ENCODE results near the gene MYLK.
"Not testable (repeated sequence)": the region's sequence is repeated elsewhere in the genome, so short reads cannot be mapped to it uniquely, and the experiment has no call there.

MYLK gene

DNA sequence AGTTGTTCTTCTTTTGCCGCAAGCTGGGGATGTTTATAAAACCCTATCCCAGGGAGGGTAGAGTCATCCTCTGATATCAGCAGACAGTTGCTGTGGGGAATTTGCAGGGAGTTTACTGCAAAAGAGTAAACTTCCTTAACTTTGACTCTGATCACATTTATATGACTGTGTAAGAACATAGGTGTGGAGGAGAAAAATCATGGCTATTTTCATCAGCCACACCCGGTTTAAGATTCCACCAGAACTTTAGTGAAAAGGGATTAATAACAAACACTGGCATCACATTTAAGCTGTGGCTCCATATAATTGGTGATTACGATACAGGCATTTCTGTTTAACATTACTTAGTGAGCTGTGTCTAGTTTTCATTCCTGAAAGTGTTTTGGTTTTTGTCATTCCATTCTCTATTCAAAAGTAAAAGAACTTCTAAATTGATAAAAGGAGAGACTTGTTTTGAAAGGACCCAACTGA, 143.1 kb downstream of the MYLK start:
- no peak for DNase-seq

DNA sequence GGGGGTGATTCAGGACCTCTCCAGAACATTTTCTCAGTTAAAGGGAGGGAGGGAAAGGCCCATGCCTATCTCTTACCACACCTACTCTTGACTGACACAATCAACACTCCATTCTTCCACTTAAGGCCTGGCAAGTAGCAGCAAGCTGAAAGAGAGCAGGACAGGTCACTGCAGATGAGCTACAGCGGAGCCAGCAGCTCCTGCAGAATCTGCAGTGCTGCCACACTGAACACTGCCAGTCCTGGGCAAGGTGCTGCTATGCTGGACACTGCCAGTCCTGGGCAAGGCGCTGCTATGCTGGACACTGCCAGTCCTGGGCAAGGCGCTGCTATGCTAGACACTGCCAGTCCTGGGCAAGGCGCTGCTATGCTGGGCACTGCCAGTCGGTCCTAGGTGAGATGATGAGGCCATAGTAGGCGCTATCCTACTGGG, 143.7 kb downstream of the MYLK start:
- DNase-seq = no peak

GRCh38 chr3:123739754-123740153, 144.4 kb downstream of the MYLK start:
- DNase-seq = no peak

- no peak for DNase-seq
Measured at GRCh38 chr3:123739106-123739505, 145.0 kb downstream of the MYLK start.

DNA sequence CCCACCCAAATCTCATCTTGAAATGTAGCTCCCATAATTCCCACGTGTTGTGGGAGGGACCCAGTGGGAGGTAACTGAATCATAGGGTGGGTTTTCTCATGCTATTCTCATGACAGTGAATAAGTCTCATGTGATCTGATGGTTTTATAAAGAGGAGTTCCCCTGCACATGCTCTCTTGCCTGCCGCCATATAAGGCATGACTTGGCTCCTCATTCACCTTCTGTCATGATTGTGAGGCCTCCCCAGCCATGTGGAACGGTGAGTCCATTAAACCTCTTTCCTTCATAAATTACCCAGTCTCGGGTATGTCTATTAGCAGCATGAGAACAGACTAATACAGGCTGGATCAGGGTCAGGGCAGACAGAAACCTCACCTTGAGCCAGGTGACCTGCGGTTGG, 145.6 kb downstream of the MYLK start:
- DNase-seq = not testable (repeated sequence)

DNA sequence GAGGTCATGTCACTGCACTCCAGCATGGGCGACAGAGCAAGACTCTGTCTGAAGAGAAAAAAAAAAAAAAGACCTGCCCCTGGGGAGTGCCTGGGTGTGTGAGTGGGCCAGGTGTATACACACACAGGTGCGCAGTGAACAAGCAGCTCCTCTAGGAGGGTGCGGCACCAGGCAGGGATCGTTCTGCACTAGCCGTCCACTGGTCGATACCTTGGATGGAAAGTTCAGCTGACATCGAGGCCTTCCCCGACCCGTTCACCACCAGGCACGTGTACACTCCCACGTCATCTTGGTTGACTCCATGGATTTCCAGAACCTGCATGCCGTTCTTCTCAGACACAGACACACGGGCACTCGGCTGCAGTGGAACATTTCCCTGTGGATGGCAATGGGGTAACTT, 147.0 kb downstream of the MYLK start:
- DNase-seq = no peak

DNA sequence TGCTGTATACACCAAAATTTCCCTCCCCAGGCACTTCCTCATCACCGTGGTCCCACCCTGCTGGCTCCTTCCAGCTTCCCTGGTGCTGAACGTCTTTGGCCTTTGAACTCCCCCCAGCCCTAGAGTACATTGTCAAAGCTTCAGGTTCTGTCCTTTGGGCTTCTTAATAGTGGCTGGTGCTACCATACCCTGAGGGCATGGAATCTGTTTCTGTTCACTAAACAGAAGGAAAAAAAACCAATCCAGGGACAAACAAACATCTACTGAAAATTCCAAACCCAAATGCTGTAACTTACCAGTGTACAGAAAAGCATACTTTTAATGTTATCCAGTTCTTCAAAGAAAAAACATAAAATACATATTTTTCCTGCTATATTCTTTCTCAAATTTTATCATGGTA, 148.7 kb downstream of the MYLK start:
- DNase-seq = no peak

- no peak for DNase-seq
Measured at GRCh38 chr3:123734527-123734902, 149.6 kb downstream of the MYLK start.

GRCh38 chr3:123733805-123734526, 150.2 kb downstream of the MYLK start:
- DNase-seq = no peak

DNA sequence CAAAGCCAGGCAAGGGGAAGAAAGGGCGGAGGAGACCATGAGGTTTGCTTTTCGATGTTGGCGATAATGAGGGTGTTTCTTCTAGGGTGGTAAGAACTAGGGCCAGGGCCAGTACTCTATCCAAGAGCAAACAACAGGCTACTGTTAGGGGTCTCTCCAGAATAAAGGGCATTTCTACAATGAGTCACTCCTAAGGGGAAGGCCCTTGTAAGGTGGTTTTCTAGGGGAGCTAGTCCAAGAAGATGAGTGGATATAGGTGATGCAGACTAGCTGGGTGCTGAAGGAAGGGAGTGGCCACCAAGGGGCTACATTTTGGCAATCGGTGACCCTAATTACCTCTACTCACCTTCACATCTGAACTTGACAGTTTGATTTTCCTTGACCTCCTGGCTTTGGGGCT, 150.8 kb downstream of the MYLK start:
- no peak for DNase-seq

- DNase-seq = no peak
Measured at GRCh38 chr3:123732447-123732846, 151.7 kb downstream of the MYLK start.

DNA sequence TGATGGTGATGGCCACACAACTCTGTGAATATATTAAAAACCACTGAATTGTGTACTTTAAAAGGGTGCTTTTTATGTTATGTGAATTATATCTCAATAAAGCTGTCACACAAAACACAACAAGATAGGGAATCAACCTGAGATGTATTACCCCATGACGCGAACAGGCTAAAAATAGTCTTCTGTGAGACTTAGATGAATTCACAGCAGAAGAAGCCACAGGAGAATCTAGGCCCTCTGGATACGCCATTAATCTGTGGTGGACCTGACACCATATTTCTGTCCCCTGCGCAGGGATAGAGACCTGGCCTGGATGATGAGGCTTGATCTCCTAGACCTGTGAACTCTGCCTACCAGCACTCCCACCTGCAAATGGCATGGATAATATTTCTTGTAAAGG, 153.3 kb downstream of the MYLK start:
- DNase-seq = no peak

DNA sequence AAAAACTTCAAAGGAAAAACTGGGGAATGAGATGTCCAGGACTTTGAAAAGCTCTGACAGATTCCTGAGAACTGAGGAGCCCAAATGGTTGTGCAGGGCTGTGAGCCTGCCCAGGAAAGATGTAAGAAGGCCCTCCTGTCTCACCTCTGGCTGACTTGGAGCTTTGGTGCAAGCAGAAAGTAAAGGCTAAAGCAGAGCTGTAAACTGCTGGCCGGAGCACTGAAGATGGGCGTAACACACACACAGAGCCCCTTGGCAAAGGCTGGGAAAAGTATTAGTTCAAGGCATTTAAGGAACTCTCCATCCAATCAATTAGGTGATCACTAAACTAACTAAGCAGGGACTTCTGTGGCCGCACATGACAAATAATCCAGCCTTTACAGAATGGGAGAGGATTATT, 155.1 kb downstream of the MYLK start:
- DNase-seq = no peak

DNA sequence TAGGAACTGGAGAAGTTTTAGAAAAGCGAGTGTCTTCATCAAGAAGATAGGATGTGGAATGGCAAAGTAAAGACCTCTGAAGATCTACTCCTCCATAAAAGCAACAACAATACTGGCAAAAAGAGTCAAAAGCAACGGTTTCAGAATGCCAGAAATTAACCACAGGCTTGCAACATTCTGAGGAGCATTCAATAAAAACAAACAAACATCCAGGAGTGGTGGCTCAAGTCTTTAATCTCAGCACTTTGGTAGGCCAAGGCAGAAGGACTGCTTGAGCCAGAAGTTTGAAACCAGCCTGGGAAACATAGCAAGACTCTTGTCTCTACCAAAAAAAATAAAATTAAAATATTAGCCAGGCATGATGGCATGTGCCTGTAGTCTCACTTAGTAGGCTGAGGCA, 156.1 kb downstream of the MYLK start:
- DNase-seq = no peak

- no peak for DNase-seq
Measured at GRCh38 chr3:123725652-123726400, 158.3 kb downstream of the MYLK start.

DNA sequence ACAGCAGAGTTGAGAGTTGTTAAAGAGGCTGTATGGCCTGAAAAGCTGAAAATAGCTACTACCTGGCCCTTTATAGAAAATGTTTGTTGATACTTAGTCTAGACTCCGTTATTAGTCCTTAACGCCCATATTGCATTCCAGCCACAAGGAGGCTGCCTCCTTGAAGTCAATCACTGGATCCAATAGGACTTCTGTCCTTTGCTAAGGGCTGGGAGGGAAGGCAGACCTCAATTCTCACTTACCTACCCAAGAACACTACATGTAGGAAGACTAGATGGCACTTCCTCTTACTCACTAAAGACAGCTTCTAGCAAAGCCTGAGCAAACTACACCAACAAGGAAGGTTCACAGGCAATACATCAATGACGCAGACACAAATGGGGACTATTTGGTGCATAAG, 159.8 kb downstream of the MYLK start:
- DNase-seq = no peak

DNA sequence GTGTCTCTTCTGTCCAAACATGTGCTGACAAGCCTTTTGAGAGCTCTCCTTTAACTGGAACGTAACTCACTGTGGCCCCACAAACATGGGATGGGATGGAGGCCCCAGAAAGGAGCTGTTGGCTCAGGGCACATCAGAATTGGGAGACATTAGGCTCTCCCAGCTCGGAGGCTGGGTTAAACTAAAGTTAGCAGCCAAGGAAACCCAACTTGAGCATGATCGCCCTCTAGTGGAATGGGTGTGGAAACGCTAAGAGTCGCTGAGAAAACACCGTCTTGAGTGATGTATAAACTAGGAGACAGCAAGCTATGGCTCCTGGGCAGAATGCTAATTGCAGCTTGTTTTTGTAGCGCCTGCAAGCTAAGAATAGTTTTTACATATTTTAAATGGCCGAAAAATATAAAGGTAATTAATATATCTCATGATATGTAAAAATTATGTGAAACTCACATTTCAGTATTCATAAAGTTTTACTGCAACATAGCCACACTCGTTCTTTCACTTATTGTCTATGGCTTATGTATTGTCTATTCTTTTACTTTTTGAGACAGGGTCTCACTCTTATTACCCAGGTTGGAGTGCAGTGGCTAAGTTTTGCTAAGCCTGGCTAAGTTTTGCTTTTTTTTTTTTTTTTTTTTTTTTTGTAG, 160.5 kb downstream of the MYLK start:
- peak; percentile 34 to 43 for DNase-seq

GRCh38 chr3:123723070-123723469, 161.1 kb downstream of the MYLK start:
- DNase-seq = no peak

- DNase-seq = no peak
Measured at GRCh38 chr3:123722456-123722855, 161.7 kb downstream of the MYLK start.

- no peak for DNase-seq
Measured at GRCh38 chr3:123722021-123722420, 162.1 kb downstream of the MYLK start.

- not testable (repeated sequence) for DNase-seq
Measured at GRCh38 chr3:123721095-123721689, 162.9 kb downstream of the MYLK start.

- DNase-seq = no peak
Measured at GRCh38 chr3:123720638-123721037, 163.5 kb downstream of the MYLK start.

- DNase-seq = no peak
Measured at GRCh38 chr3:123719862-123720453, 164.2 kb downstream of the MYLK start.

All from stimulated activated CD4-positive, alpha-beta T cell treated with anti-CD3 and anti-CD28 coated beads, Interleukin-2, amount 100 ng/mL, for 48 hours (primary cell).